Measurements from ENCODE around the gene EHD3. TPM values are rescaled to one million over a fixed set of nuclear protein-coding genes. Genes with fewer than 3 reads are reported as not detected.

The EHD3 gene
- total RNA-seq = 48.8 and 59.6 TPM in 2 replicates

- H3K4me3 ChIP-seq (ENCODE audit: low read depth, low read length) = peak within 1 kb of the TSS; percentile 79
- TF ChIP-seq CTCF (IDR thresholded peaks at IDR 0.05; ENCODE audit: insufficient read depth, low read depth, low read length) = peak; percentile 71
- peak; percentile 92 for DNase-seq (ENCODE audit: low read depth)
Observed at GRCh38 chr2:31233741-31234682, at the start of gene EHD3. EHD3 (plus strand) TSS chr2:31234152; CDS start chr2:31234622, 470 bp downstream.

GRCh38 chr2:31187166-31187565 is 46.8 kb upstream of the EHD3 start:
- TF ChIP-seq CTCF (IDR thresholded peaks at IDR 0.05; ENCODE audit: insufficient read depth, low read depth, low read length) = no peak
- no peak for DNase-seq (ENCODE audit: low read depth)
- no peak overlapping the region for H3K4me3 ChIP-seq (ENCODE audit: low read depth, low read length)

GRCh38 chr2:31188131-31188530 is 45.8 kb upstream of the EHD3 start:
- TF ChIP-seq CTCF (IDR thresholded peaks at IDR 0.05; ENCODE audit: insufficient read depth, low read depth, low read length) = no peak
- no peak overlapping the region for H3K4me3 ChIP-seq (ENCODE audit: low read depth, low read length)
- no peak for DNase-seq (ENCODE audit: low read depth)

- H3K4me3 ChIP-seq (ENCODE audit: low read depth, low read length) = no peak overlapping the region
- no peak for TF ChIP-seq CTCF (IDR thresholded peaks at IDR 0.05; ENCODE audit: insufficient read depth, low read depth, low read length)
- DNase-seq (ENCODE audit: low read depth) = no peak
Observed at GRCh38 chr2:31189141-31189540, 44.8 kb upstream of the EHD3 start.

- no peak for TF ChIP-seq CTCF (IDR thresholded peaks at IDR 0.05; ENCODE audit: insufficient read depth, low read depth, low read length)
- H3K4me3 ChIP-seq (ENCODE audit: low read depth, low read length) = no peak overlapping the region
- DNase-seq (ENCODE audit: low read depth) = no peak
Observed at GRCh38 chr2:31190188-31190587, 43.8 kb upstream of the EHD3 start.

GRCh38 chr2:31191931-31192330 is 42.0 kb upstream of the EHD3 start:
- H3K4me3 ChIP-seq (ENCODE audit: low read depth, low read length) = no peak overlapping the region
- DNase-seq (ENCODE audit: low read depth) = no peak
- TF ChIP-seq CTCF (IDR thresholded peaks at IDR 0.05; ENCODE audit: insufficient read depth, low read depth, low read length) = no peak
